ENCODE results near the gene PNPLA7. TPM values are rescaled to one million over a fixed set of nuclear protein-coding genes. Genes with fewer than 3 reads are reported as not detected.
"Not testable (repeated sequence)": the region's sequence is repeated elsewhere in the genome, so short reads cannot be mapped to it uniquely, and the experiment has no call there.

The PNPLA7 gene
- total and polyA plus RNA-seq, 7 donors, result 1.2 to 22.3 (median 7.7) TPM

- TF ChIP-seq, protein P1, sequence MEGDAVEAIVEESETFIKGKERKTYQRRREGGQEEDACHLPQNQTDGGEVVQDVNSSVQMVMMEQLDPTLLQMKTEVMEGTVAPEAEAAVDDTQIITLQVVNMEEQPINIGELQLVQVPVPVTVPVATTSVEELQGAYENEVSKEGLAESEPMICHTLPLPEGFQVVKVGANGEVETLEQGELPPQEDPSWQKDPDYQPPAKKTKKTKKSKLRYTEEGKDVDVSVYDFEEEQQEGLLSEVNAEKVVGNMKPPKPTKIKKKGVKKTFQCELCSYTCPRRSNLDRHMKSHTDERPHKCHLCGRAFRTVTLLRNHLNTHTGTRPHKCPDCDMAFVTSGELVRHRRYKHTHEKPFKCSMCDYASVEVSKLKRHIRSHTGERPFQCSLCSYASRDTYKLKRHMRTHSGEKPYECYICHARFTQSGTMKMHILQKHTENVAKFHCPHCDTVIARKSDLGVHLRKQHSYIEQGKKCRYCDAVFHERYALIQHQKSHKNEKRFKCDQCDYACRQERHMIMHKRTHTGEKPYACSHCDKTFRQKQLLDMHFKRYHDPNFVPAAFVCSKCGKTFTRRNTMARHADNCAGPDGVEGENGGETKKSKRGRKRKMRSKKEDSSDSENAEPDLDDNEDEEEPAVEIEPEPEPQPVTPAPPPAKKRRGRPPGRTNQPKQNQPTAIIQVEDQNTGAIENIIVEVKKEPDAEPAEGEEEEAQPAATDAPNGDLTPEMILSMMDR (IDR thresholded peaks at IDR 0.05), result no peak
- no peaks in the 10 kb centered on the region for H3K27me3 ChIP-seq (ENCODE audit: insufficient read depth in 3 of 3, low read length in 2 of 3)
- peaks cover 0 to 13% of the 10 kb centered on the region in 2 donors for H3K36me3 ChIP-seq (ENCODE audit: insufficient read depth in 1 of 2, low read depth in 1 of 2)
- H3K27ac ChIP-seq, result no peak overlapping the region
- intact Hi-C loops (cut with DNase I), result no loop called here
- no peaks in the 10 kb centered on the region for H3K4me1 ChIP-seq
- no peak overlapping the region for H3K4me3 ChIP-seq
- ATAC-seq, result no peak
- H3K9me3 ChIP-seq, result no peaks in the 10 kb centered on the region
- DNase-seq, result no peak
- WGBS, 3 donors, result 87 to 89% (median 87%) methylated on average over 25 of the region's 25 CpGs
Observed at GRCh38 chr9:137511758-137512463, 38.3 kb downstream of the PNPLA7 start.

- H3K4me3 ChIP-seq; H3K27me3 ChIP-seq (ENCODE audit: insufficient read depth in 3 of 3, low read length in 2 of 3); intact Hi-C loops (cut with DNase I); ATAC-seq; H3K4me1 ChIP-seq; H3K9me3 ChIP-seq; H3K27ac ChIP-seq; DNase-seq: not testable (repeated sequence)
- peaks cover 0 to 13% of the 10 kb centered on the region in 2 donors for H3K36me3 ChIP-seq (ENCODE audit: insufficient read depth in 1 of 2, low read depth in 1 of 2)
- 94 to 96% (median 96%) methylated on average over 22 of the region's 22 CpGs for WGBS, 3 donors
Observed at GRCh38 chr9:137511126-137511525, 39.1 kb downstream of the PNPLA7 start.

- peaks cover 0 to 13% of the 10 kb centered on the region in 2 donors for H3K36me3 ChIP-seq (ENCODE audit: insufficient read depth in 1 of 2, low read depth in 1 of 2)
- no peak overlapping the region for H3K27ac ChIP-seq
- H3K4me3 ChIP-seq, result no peak overlapping the region
- ATAC-seq, result no peak
- no peaks in the 10 kb centered on the region for H3K27me3 ChIP-seq (ENCODE audit: insufficient read depth in 3 of 3, low read length in 2 of 3)
- no peaks in the 10 kb centered on the region for H3K4me1 ChIP-seq
- DNase-seq, result peak in 1 of 2 donors; percentile 10
- intact Hi-C loops (cut with DNase I), result no loop called here
- WGBS, 3 donors, result 81 to 90% (median 89%) methylated on average over 14 of the region's 14 CpGs
- TF ChIP-seq, protein P1 (IDR thresholded peaks at IDR 0.05), result no peak
- no peaks in the 10 kb centered on the region for H3K9me3 ChIP-seq
Observed at GRCh38 chr9:137509198-137509597, 41.0 kb downstream of the PNPLA7 start.

DNA sequence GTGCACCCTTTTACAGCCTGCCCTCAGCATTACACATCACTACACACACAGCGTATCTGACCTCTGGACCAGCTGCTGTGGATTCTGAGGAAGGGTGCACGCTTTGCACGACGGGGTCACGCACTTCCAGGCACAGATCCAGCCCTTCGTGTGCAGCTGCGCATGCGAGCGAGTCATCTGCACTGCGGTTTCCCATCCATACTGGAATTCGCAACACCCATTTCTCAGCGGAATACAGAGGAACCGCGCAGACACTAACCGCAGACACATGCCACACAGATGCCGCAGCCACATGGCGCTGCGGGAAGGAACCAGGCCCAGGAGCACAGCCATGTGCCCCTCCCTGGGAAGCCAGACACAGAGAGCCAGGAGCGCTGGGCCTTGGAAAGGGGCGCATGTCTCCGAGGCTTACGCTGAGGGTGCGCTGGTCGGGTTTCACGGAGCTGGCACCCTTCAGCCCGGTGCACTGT is 43.5 kb downstream of the PNPLA7 start:
- 73 to 77% (median 74%) methylated on average over 26 of the region's 26 CpGs for WGBS, 3 donors
- Histone ChIP-seq H3K36me3 (ENCODE audit: insufficient read depth in 1 of 2, low read depth in 1 of 2) (peaks cover 0 to 5% of the 10 kb centered on the region in 2 donors), H3K4me1 (no peaks in the 10 kb centered on the region), H3K27ac (no peak overlapping the region), H3K4me3 (no peak overlapping the region), H3K9me3 (no peaks in the 10 kb centered on the region), H3K27me3 (ENCODE audit: insufficient read depth in 3 of 3, low read length in 2 of 3) (no peaks in the 10 kb centered on the region)
- DNase-seq (peak in 1 of 2 donors; percentile 42), ATAC-seq (peak in 1 of 4 donors; percentile 10)
- TF ChIP-seq, protein P1 (IDR thresholded peaks at IDR 0.05), result no peak
- intact Hi-C loops (cut with DNase I), result no loop called here

GRCh38 chr9:137506274-137506673 is 43.9 kb downstream of the PNPLA7 start:
- TF ChIP-seq, protein P1 (IDR thresholded peaks at IDR 0.05), result no peak
- ATAC-seq, result no peak
- no peaks in the 10 kb centered on the region for H3K27me3 ChIP-seq (ENCODE audit: insufficient read depth in 3 of 3, low read length in 2 of 3)
- no peaks in the 10 kb centered on the region for H3K4me1 ChIP-seq
- intact Hi-C loops (cut with DNase I), result no loop called here
- H3K4me3 ChIP-seq, result no peak overlapping the region
- DNase-seq, result peak in 1 of 2 donors; percentile 32
- H3K36me3 ChIP-seq (ENCODE audit: insufficient read depth in 1 of 2, low read depth in 1 of 2), result peaks cover 0 to 7% of the 10 kb centered on the region in 2 donors
- WGBS, 3 donors, result 77 to 94% (median 82%) methylated on average over 15 of the region's 15 CpGs
- no peaks in the 10 kb centered on the region for H3K9me3 ChIP-seq
- H3K27ac ChIP-seq, result no peak overlapping the region

All from psoas muscle (tissue), 8 donors.